SK-N-MC (cell line): ENCODE data around the gene CFAP61.
"Not testable (repeated sequence)": the region's sequence is repeated elsewhere in the genome, so short reads cannot be mapped to it uniquely, and the experiment has no call there.

Experiments
- EZH2 ChIP-seq: fragments of 200-600 bp; sonication (generic); IDR thresholded peaks from one replicate; pipeline ENCODE4 v1.6.1; 2017; ENCODE audit warnings: antibody characterized with exemption
- POLR2AphosphoS5 ChIP-seq: IDR thresholded peaks from 2 replicates; pipeline ENCODE4 v1.6.1; 2012; ENCODE audit warnings: mild to moderate bottlenecking, low read depth, low read length, borderline replicate concordance

DNA sequence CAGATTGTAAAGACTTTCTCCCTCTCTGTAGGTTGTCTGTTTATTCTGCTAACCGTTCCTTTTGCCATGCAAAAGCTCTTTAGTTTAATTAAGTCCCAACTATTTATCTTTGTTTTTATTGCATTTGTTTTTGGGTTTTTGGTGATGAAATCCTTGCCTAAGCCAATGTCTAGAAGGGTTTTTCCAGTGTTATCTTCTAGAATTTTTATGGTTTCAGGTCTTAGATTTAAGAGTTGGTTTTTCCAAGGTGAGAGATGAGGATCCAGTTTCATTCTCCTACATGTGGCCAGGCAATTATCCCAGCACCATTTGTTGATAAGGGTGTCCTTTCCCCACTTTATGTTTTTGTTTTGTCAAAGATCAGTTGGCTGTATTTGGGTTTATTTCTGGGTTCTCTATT lies 70.9 kb downstream of the CFAP61 start:
- TF ChIP-seq EZH2, POLR2AphosphoS5: not testable (repeated sequence)
